ENCODE data around the gene RBM33. TPM values are rescaled to one million over a fixed set of nuclear protein-coding genes. Genes with fewer than 3 reads are reported as not detected.

RBM33 gene
- total RNA-seq, 2 donors from 2014 or later = 56.9 to 60.2 TPM

DNA sequence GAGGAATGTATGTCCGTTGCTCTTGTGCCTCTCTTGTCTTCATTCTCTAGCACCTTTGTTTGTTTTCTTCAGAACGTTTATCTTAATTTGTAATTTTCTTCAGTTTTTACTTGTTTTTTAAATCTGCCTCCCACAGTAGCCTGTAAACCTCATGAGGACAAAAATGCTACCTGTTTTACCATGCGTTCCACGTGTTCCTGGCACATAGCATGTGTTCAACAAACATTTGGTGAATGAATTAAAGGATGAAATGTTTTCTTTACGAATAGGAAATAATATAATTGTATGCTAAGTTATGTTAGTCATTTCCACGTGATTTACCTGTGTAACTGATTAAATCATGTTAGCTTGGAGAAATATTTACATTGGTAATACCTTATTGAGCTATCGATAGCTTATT is 2.2 kb downstream of the RBM33 start:
- Histone ChIP-seq H3K36me3 (no peaks in the 10 kb centered on the region), H3K27ac (no peak overlapping the region), H3K9me3 (no peaks in the 10 kb centered on the region), H3K27me3 (no peaks in the 10 kb centered on the region), H3K9ac (ENCODE audit: low read depth in 2 of 2, low read length in 2 of 2) (no peak overlapping the region), H3K4me3 (no peak overlapping the region), H3K4me1 (peaks cover 13% of the 10 kb centered on the region)
- DNase-seq = no peak
- intact Hi-C loops (cut with DNase I) = no loop called here
- TF ChIP-seq, protein P1, sequence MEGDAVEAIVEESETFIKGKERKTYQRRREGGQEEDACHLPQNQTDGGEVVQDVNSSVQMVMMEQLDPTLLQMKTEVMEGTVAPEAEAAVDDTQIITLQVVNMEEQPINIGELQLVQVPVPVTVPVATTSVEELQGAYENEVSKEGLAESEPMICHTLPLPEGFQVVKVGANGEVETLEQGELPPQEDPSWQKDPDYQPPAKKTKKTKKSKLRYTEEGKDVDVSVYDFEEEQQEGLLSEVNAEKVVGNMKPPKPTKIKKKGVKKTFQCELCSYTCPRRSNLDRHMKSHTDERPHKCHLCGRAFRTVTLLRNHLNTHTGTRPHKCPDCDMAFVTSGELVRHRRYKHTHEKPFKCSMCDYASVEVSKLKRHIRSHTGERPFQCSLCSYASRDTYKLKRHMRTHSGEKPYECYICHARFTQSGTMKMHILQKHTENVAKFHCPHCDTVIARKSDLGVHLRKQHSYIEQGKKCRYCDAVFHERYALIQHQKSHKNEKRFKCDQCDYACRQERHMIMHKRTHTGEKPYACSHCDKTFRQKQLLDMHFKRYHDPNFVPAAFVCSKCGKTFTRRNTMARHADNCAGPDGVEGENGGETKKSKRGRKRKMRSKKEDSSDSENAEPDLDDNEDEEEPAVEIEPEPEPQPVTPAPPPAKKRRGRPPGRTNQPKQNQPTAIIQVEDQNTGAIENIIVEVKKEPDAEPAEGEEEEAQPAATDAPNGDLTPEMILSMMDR (IDR thresholded peaks at IDR 0.05) = no peak

DNA sequence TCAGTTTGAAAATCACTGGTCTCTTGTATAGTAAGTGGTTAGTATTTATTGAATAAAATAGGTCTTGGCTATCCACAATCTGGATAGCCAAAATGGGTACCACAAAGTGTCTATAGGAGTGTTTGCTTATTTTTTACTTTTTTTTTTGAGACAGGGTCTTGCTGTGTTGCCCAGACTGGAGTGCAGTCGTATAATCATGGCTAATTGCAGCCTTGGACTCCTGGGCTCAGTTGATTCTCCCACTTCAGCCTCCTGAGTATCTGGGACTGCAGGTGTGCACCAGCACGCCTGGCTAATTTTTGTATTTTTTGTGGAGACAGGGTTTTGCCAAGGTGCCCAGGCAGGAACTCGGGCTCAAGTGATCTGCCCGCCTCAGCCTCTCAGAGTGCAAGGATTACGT is 2.8 kb downstream of the RBM33 start:
- Histone ChIP-seq H3K4me3 (no peak overlapping the region), H3K4me1 (peaks cover 13% of the 10 kb centered on the region), H3K36me3 (no peaks in the 10 kb centered on the region), H3K9ac (ENCODE audit: low read depth in 2 of 2, low read length in 2 of 2) (no peak overlapping the region), H3K9me3 (no peaks in the 10 kb centered on the region), H3K27ac (no peak overlapping the region), H3K27me3 (no peaks in the 10 kb centered on the region)
- TF ChIP-seq, protein P1 (IDR thresholded peaks at IDR 0.05) = no peak
- DNase-seq = no peak
- intact Hi-C loops (cut with DNase I) = no loop called here

DNA sequence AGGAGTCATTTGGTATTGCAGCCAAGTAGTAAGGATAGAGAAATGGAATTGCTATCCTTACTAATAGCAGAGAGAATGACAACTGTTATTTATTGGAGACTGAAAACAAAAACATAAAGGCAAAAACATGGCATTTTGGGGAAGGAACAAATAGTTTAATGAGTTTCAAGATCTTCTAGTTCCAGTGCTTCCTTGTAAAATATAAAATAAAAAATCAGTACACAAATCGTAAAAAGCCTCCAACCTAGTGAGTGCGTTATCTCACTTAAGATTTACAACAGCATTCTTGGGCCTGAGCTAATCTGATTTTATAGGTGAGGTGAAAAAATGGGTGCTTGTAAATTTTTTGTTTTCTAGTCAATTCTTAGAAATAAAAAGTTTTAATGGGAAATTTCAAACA is 3.3 kb downstream of the RBM33 start:
- Histone ChIP-seq H3K9me3 (no peaks in the 10 kb centered on the region), H3K27ac (no peak overlapping the region), H3K4me3 (no peak overlapping the region), H3K4me1 (peaks cover 13% of the 10 kb centered on the region), H3K36me3 (no peaks in the 10 kb centered on the region), H3K9ac (ENCODE audit: low read depth in 2 of 2, low read length in 2 of 2) (no peak overlapping the region), H3K27me3 (no peaks in the 10 kb centered on the region)
- DNase-seq = no peak
- TF ChIP-seq, protein P1 (IDR thresholded peaks at IDR 0.05) = no peak
- intact Hi-C loops (cut with DNase I) = no loop called here

DNA sequence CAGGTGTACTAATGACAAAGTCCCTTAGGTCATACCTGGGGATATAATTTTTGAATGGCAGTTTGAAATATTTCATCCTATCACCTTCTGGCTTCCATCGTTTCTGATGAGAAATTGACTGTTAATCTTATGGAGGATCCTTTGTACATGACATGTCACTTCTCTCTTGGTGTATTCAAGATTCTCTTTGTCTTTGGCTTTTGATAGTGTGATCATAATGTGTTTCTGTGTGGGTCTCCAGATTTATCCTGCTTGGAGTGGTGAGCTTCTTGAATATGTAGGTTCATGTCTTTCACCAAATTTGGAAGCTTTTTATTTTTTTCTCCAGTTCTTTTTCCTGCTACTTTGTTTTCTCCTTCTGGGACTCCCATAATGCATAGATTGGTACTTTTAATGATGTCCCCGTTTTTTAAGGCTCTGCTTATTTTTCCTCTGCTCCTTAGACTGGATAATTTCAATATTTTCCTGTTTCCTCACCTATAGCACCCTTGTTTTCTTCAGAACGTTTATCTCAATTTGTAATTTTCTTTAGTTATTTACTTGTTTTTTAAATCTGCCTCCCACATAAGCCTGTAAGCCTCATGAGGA is 4.4 kb downstream of the RBM33 start:
- no peaks in the 10 kb centered on the region for H3K27me3 ChIP-seq
- H3K27ac ChIP-seq = no peak overlapping the region
- no peak overlapping the region for H3K9ac ChIP-seq (ENCODE audit: low read depth in 2 of 2, low read length in 2 of 2)
- H3K4me3 ChIP-seq = no peak overlapping the region
- DNase-seq = no peak
- H3K9me3 ChIP-seq = no peaks in the 10 kb centered on the region
- TF ChIP-seq, protein P1 (IDR thresholded peaks at IDR 0.05) = no peak
- H3K4me1 ChIP-seq = peaks cover 13% of the 10 kb centered on the region
- no peaks in the 10 kb centered on the region for H3K36me3 ChIP-seq
- intact Hi-C loops (cut with DNase I) = no loop called here

DNA sequence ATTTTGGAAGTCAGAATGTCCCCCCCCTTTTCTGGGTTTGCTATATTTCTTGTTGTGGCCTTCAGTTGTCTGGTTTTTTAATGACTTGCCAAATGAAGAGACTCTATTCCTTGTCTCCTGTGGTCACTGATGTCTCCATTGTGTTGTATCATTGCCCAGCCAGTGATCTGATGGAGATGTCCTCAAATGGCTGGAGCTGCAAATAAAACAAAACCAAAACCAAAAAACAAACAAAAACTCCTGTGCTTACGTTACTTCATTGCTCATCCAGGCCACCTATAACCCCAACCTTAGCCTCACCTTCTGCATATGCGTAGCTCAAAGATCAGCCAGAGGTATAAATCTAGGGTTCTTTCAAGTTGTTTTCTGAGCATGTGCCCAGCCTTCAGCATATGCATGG is 5.1 kb downstream of the RBM33 start:
- TF ChIP-seq, protein P1 (IDR thresholded peaks at IDR 0.05) = no peak
- Histone ChIP-seq H3K27me3 (no peaks in the 10 kb centered on the region), H3K36me3 (no peaks in the 10 kb centered on the region), H3K4me1 (peaks cover 13% of the 10 kb centered on the region), H3K9me3 (no peaks in the 10 kb centered on the region), H3K9ac (ENCODE audit: low read depth in 2 of 2, low read length in 2 of 2) (no peak overlapping the region), H3K4me3 (no peak overlapping the region), H3K27ac (no peak overlapping the region)
- intact Hi-C loops (cut with DNase I) = no loop called here
- no peak for DNase-seq
